Right lobe of liver (tissue), 4 donors: Measurements from ENCODE around the gene CFAP61.

Experiments
- POLR2A ChIP-seq: fragments of 450-650 bp; IDR thresholded peaks from one replicate; pipeline ENCODE4 v1.6.1; 2017; ENCODE audit warnings: antibody characterized with exemption, mild to moderate bottlenecking
- TF ChIP-seq, protein P1 (sequence below), 4 donors: fragments of 200-600 bp in 3 of 4; fragments of 450-650 bp in 1 of 4; IDR thresholded peaks; one replicate each; pipeline versions ENCODE4 v1.5.1 to v1.8.0; 2016 to 2022; ENCODE audit warnings: antibody characterized with exemption in 4 of 4, mild to moderate bottlenecking in 2 of 4
- donor health status: DM: no; HTN: no; CAD: no.
- donor health status: DM: no; HTN: no; CAD: no.
- donor health status: DM: no; HTN: yes; CAD: no.

DNA sequence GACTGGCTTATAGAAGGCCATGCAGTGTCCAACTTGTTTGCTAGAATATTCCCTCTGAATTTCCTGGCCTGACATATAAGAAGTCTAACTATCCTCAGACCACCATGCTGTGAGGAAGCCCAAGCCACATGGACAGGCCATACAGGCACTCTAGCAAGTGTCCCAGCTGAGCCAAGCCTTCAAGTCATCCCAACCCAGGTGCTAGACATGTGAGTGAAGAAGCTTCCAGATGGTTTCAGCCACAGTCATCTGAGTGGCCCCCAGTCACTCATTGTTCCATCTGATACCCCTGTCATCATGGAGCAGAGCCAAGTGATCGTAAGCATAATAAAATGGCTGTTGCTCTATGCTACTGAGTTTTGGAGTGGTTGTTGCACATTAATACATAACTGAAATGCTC, 269.6 kb downstream of the CFAP61 start:
- TF ChIP-seq, protein P1, sequence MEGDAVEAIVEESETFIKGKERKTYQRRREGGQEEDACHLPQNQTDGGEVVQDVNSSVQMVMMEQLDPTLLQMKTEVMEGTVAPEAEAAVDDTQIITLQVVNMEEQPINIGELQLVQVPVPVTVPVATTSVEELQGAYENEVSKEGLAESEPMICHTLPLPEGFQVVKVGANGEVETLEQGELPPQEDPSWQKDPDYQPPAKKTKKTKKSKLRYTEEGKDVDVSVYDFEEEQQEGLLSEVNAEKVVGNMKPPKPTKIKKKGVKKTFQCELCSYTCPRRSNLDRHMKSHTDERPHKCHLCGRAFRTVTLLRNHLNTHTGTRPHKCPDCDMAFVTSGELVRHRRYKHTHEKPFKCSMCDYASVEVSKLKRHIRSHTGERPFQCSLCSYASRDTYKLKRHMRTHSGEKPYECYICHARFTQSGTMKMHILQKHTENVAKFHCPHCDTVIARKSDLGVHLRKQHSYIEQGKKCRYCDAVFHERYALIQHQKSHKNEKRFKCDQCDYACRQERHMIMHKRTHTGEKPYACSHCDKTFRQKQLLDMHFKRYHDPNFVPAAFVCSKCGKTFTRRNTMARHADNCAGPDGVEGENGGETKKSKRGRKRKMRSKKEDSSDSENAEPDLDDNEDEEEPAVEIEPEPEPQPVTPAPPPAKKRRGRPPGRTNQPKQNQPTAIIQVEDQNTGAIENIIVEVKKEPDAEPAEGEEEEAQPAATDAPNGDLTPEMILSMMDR (IDR thresholded peaks at IDR 0.05), result no peak
- TF ChIP-seq POLR2A, result no peak
